ENCODE results near the gene FUZ.

Gene FUZ, protein sequence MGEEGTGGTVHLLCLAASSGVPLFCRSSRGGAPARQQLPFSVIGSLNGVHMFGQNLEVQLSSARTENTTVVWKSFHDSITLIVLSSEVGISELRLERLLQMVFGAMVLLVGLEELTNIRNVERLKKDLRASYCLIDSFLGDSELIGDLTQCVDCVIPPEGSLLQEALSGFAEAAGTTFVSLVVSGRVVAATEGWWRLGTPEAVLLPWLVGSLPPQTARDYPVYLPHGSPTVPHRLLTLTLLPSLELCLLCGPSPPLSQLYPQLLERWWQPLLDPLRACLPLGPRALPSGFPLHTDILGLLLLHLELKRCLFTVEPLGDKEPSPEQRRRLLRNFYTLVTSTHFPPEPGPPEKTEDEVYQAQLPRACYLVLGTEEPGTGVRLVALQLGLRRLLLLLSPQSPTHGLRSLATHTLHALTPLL

GRCh38 chr19:49812997-49813861 lies at the start of gene FUZ:
Gene FUZ, minus strand, starts transcription at chr19:49813292. Its CDS starts 186 bp downstream, at chr19:49813106.
- peak; percentile 92 for DNase-seq

DNA sequence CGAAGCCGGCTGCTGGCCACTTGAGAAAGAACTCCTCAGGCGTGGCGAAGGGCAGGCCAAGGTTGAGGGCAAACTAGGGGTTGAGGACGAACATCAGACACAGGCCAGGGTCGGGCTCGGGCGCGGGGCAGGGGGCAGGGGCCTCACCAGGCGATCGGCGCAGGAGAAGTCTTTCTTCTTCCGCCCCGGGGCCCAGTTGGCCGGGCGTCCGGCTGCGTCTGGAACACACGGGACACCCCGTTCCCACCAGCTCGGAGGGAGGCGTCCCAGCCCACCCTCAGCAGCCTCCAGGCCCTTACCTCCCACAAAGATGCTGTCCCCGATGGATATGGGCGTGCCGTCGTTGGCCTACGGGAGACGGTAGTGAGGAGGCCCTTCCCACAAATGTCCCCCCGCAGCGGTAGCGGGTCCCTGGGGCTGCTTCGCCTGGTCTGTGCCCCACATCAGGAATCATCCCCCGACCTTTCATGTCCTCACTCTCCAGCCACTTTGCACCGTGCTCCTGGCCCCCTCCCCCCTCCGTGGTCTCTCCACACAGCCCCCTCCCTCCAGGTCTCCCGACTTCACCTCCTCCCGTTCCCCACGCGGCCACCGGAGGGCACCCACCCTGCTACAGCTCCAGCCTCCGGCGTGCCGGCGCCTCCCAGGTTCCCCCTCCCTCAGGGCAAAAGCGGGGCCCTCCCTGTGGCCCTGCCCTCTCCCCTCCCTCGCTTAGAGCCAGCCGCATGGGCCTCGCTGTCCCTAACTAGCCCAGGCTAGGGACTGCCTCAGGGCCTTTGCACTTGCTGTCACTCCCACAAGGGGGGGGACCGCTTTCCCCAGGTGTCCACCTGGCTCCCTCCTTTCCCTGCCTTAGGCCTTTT lies 49.5 kb upstream of the FUZ start:
- DNase-seq = no peak

GRCh38 chr19:49861541-49862378 lies 48.7 kb upstream of the FUZ start:
- DNase-seq = no peak

- DNase-seq = no peak
Observed at GRCh38 chr19:49861107-49861506, 48.0 kb upstream of the FUZ start.

DNA sequence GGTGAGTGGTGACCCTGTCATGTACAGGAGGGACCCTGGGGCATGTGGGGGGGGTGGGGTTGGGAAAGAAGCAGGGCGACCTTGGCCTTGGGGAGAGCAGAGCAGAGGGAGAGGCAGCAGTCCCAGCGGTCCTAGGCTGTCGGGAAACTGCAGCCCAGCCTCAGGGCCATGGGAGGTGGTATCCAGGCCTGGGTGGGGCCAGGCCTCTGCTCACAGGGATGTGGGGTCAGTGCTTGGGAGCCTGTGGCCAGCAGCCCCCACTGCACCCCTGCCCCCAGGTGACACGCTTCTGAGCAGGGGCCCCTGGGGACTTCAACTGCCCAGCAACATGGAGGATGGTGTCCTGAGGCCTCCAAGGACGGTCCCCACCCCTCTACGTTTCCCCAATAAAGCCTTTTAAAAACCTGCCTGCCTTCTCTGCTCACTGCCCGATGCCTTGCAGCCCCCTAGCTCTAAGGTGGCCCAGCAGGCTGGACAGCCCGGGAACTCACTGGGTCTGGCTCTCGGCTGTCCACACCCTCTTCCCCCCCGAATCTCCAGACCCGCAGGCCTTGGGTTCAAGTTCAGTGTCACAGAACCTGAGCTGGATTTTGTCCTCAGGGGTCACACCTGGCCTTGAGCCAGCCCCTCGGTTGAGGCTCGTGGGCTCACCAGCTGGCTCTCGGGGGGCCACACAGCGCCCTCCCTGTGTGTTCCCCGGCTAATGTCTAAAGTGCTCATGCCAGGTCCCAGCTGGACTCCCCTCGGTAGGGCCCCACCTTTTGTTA lies 47.4 kb upstream of the FUZ start:
- no peak for DNase-seq

DNA sequence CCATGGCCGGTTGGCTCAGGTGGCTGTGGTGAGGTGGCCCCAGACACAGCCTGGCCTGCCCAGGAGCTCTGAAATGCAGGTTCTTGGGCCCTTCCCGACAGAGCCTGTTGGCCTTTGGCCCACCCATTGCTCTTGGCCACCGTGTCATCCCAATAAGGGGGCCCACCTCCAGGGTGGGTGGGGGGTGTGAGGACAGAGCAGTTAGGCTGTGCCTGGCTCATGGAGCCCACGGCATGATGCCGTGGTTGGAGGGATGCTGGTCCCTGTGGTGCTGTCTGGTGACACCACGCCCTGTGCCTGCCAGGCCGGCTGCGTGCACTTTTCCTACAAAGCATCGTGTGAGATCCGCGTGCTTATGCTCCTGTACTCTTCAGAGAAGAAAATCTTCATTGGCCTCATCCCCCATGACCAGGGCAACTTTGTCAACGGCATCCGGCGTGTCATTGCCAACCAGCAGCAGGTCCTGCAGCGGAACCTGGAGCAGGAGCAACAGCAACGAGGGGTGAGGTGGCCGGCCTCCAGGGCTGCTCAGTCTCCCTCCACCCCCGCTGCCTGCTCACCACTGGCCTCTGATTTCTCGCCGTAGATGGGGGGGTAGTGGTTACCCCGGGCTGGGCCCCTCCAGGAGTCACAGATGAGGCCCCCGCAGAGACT lies 46.7 kb upstream of the FUZ start:
- DNase-seq = no peak

GRCh38 chr19:49858088-49858985 lies 45.2 kb upstream of the FUZ start:
- DNase-seq = no peak

DNA sequence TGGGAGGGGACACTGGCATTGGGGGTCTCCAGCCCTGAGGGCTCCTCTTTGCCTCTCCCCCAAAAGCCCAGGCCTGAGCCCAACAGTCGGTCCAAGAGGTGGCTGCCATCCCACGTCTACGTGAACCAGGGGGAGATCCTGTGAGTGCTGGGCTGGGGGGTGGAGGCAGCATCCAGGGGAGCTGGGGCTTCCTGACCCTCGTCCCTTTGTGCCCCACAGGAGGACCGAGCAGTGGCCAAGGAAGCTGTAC lies 44.7 kb upstream of the FUZ start:
- DNase-seq = no peak

DNA sequence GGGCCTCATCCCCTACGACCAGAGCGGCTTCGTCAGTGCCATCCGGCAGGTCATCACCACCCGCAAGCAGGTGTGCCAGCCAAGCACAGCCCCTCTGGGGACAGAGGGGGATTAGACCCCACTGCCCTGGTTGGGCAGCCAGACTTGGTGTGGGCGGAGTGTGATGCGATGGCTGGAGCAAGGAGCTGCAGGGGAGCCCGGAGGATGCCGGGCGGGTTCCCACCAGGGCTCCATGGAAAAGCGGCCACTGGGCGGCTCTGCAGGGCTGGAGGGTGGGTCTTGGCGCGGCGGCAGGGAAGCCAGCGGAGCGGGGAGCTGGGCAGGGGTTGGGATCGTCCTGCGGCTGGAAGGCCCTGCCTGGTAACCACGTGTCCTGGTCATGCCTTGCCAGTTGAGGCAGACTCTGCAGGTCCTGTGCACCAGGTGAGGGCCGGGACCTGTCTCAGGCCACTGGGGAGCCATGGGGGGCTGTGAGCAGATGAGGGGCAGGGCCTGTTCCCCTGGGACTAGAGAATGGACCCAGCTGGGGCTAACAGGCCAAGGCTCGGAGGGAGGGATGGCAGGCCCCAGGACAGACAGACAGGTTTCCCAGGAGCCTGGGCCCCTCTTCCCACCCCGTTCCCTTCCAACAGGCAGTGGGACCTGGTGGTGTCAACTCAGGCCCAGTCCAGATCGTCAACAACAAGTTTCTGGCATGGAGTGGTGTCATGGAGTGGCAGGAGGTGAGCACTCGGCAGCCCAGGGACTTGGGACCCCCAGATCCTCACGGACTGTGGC lies 44.2 kb upstream of the FUZ start:
- DNase-seq = no peak

GRCh38 chr19:49856574-49857021 lies 43.5 kb upstream of the FUZ start:
- no peak for DNase-seq

- DNase-seq = no peak
Observed at GRCh38 chr19:49855676-49856573, 42.8 kb upstream of the FUZ start.

- no peak for DNase-seq
Observed at GRCh38 chr19:49855277-49855675, 42.2 kb upstream of the FUZ start.

DNA sequence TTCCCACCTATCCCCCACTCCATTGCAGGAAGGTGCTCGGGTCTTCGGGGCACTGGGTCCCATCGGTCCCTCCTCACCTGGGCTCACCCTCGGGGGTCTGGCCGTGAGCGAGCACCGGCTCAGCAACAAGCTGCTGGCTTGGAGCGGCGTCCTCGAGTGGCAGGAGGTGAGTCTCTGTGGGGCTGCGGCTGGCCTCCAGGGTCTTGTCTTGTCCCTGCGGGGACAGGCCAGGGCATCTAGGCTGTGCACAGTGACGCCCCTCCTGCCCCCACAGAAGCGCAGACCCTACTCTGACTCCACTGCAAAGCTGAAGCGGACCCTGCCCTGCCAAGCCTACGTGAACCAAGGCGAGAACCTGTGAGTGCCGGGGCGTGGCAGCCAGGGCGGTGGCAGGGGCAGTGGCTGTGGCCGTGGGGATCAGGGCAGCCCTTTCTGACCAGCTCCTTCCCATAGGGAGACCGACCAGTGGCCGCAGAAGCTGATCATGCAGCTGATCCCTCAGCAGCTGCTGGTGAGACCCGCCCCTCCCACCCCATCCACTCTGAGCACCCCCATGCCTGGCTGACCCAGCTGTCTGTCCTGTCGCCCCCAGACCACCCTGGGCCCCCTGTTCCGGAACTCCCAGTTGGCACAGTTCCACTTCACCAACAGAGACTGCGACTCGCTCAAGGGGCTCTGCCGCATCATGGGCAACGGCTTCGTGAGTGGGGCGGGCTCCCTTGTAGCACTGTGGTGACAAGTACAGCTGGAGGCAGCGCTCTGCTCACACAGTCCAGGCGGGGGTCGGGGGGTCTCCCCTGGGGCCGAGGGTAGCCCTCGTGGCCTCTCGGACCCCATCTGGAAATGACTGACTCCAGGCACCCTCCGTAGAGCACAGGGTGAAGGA lies 41.5 kb upstream of the FUZ start:
- no peak for DNase-seq

- DNase-seq = no peak
Observed at GRCh38 chr19:49853852-49854377, 40.8 kb upstream of the FUZ start.

GRCh38 chr19:49852631-49853126 lies 39.6 kb upstream of the FUZ start:
- DNase-seq = no peak
